GM12891 (cell line): Measurements from ENCODE around the gene TSR1.
A peak's percentile ranks its signal among the peaks of the same experiment; 100 is the strongest.

Experiments used
- DNase-seq: peaks from one replicate; pipeline ENCODE4 v3.0.0; 2011; ENCODE audit warnings: low spot score; ENCODE audit not compliant: insufficient read length
- FAIRE-seq: peaks from 2 replicates; lab custom pipeline; 2011; peaks lifted over from hg19 to GRCh38; lab: Jason Lieb, UNC
- PAX5 ChIP-seq: IDR thresholded peaks from 2 replicates; pipeline ENCODE4 v1.6.1; 2011; ENCODE audit warnings: low read length, moderate library complexity, mild to moderate bottlenecking; ENCODE audit not compliant: insufficient read depth, severe bottlenecking
- POLR2A ChIP-seq: IDR thresholded peaks from 2 replicates; pipeline ENCODE4 v1.6.1; 2011; ENCODE audit warnings: low read depth, low read length, control low read depth
- POLR2AphosphoS5 ChIP-seq: IDR thresholded peaks from 2 replicates; pipeline ENCODE4 v1.6.1; 2011; ENCODE audit warnings: low read depth, low read length, control low read depth
- POU2F2 ChIP-seq: IDR thresholded peaks from 2 replicates; pipeline ENCODE4 v1.6.1; 2011; ENCODE audit warnings: low read depth, mild to moderate bottlenecking, control low read depth, low read length, moderate library complexity
- SPI1 ChIP-seq: IDR thresholded peaks from 2 replicates; pipeline ENCODE4 v1.6.1; 2011; ENCODE audit warnings: low read depth, low read length, control low read depth
- TAF1 ChIP-seq: IDR thresholded peaks from 2 replicates; pipeline ENCODE4 v1.6.1; 2011; ENCODE audit warnings: low read depth, low read length, control low read depth

TSR1 gene

GRCh38 chr17:2309338-2310154, 26.7 kb downstream of the TSR1 start:
- no peak for FAIRE-seq
- no peak for TF ChIP-seq PAX5
- TF ChIP-seq POLR2A, result no peak
- no peak for TF ChIP-seq TAF1
- no peak for TF ChIP-seq POU2F2
- DNase-seq, result no peak

GRCh38 chr17:2304931-2305330, 31.3 kb downstream of the TSR1 start:
- FAIRE-seq, result no peak
- TF ChIP-seq SPI1 (no peak), POU2F2 (no peak), TAF1 (no peak), POLR2A (no peak), PAX5 (no peak), POLR2AphosphoS5 (no peak)
- DNase-seq, result no peak

- DNase-seq (peak; percentile 97), FAIRE-seq (peak; percentile 86)
- TF ChIP-seq SPI1 (no peak), POLR2A (peak; percentile 87), PAX5 (no peak), TAF1 (peak; percentile 72), POLR2AphosphoS5 (peak; percentile 90), POU2F2 (peak; percentile 71; the same call in 1 of the 2 replicates)
These were observed 32.8 kb downstream of the TSR1 start, which contains the start of the genes SMG6 and SRR for GRCh38 chr17:2303204-2304188. Gene SMG6, minus strand, starts transcription at chr17:2303785. Its CDS starts 65 bp downstream, at chr17:2303720. Gene SRR, plus strand, starts transcription at chr17:2303950. Its CDS starts 11,611 bp downstream, at chr17:2315561.

- TF ChIP-seq POLR2A (no peak), POLR2AphosphoS5 (no peak), TAF1 (no peak), PAX5 (no peak), POU2F2 (no peak), SPI1 (no peak)
- no peak for DNase-seq
- FAIRE-seq, result peak; percentile 55
These were observed 33.5 kb downstream of the TSR1 start for GRCh38 chr17:2302778-2303203.

GRCh38 chr17:2299756-2300155, 36.5 kb downstream of the TSR1 start:
- TF ChIP-seq POLR2AphosphoS5, result no peak
- TF ChIP-seq TAF1, result no peak
- TF ChIP-seq POLR2A, result no peak
- no peak for TF ChIP-seq POU2F2
- no peak for TF ChIP-seq SPI1
- TF ChIP-seq PAX5, result no peak
- DNase-seq (no peak), FAIRE-seq (no peak)

- no peak for TF ChIP-seq POU2F2
- no peak for TF ChIP-seq TAF1
- no peak for TF ChIP-seq PAX5
- TF ChIP-seq SPI1, result no peak
- no peak for TF ChIP-seq POLR2A
- no peak for TF ChIP-seq POLR2AphosphoS5
- no peak for FAIRE-seq
These were observed 37.1 kb downstream of the TSR1 start for GRCh38 chr17:2299136-2299535.

GRCh38 chr17:2297023-2297422, 39.2 kb downstream of the TSR1 start:
- FAIRE-seq, result no peak
- DNase-seq, result no peak
- TF ChIP-seq POU2F2 (no peak), TAF1 (no peak)

More at GRCh38 chr17:2299136-2299535, 37.1 kb downstream of the TSR1 start:
- no peak for DNase-seq

GRCh38 chr17:2295575-2295974, 40.7 kb downstream of the TSR1 start:
- TF ChIP-seq POLR2A (no peak), TAF1 (no peak), POU2F2 (no peak), PAX5 (no peak), POLR2AphosphoS5 (no peak), SPI1 (no peak)
- FAIRE-seq (peak; percentile 68), DNase-seq (peak; percentile 30)

- DNase-seq (no peak), FAIRE-seq (no peak)
- TF ChIP-seq POLR2A (no peak), PAX5 (no peak), POU2F2 (no peak), TAF1 (no peak), SPI1 (no peak), POLR2AphosphoS5 (no peak)
These were observed 44.2 kb downstream of the TSR1 start for GRCh38 chr17:2292100-2292499.
